Measurements from ENCODE around the gene ZNF77.

ZNF77 gene

GRCh38 chr19:2923510-2923909, 21.3 kb downstream of the ZNF77 start:
- Histone ChIP-seq H4K20me1 (ENCODE audit: insufficient read depth, low read length) (no peaks in the 10 kb centered on the region), H3K4me3 (ENCODE audit: low read depth, low read length, poor library complexity, severe bottlenecking) (no peak overlapping the region), H3K36me3 (ENCODE audit: insufficient read depth, low read length) (no peaks in the 10 kb centered on the region), H3K9me2 (ENCODE audit: low read depth, low read length) (no peaks in the 10 kb centered on the region), H3K9ac (ENCODE audit: low read length) (no peak overlapping the region), H3K79me2 (ENCODE audit: insufficient read depth, low read length) (no peaks in the 10 kb centered on the region), H3K27me3 (ENCODE audit: insufficient read depth, low read length) (0 out of 2 replicates have a peak, but pooled peaks cover 4% of the 10 kb centered on the region), H3K4me1 (ENCODE audit: insufficient read depth, low read length, severe bottlenecking) (no peaks in the 10 kb centered on the region), H3K4me2 (ENCODE audit: low read length) (no peak overlapping the region), H3K9me3 (ENCODE audit: low read length) (no peaks in the 10 kb centered on the region), H2AFZ (ENCODE audit: low read length) (no peak overlapping the region), H3K27ac (ENCODE audit: low read depth, low read length, poor library complexity, severe bottlenecking) (no peak overlapping the region), H3F3A (ENCODE audit: insufficient read depth, low read length) (no peaks in the 10 kb centered on the region)
- TF ChIP-seq CTCF (IDR thresholded peaks at IDR 0.05; ENCODE audit: low read length) (no peak), EZH2 (IDR thresholded peaks at IDR 0.05; ENCODE audit: borderline replicate concordance, low read length) (no peak)

- Histone ChIP-seq H3K4me2 (ENCODE audit: low read length) (no peak overlapping the region), H3K4me1 (ENCODE audit: insufficient read depth, low read length, severe bottlenecking) (no peaks in the 10 kb centered on the region), H3F3A (ENCODE audit: insufficient read depth, low read length) (no peaks in the 10 kb centered on the region), H2AFZ (ENCODE audit: low read length) (no peak overlapping the region), H3K9me3 (ENCODE audit: low read length) (peaks cover 3% of the 10 kb centered on the region; the same call in 1 of the 2 replicates), H3K27ac (ENCODE audit: low read depth, low read length, poor library complexity, severe bottlenecking) (no peak overlapping the region), H3K79me2 (ENCODE audit: insufficient read depth, low read length) (no peaks in the 10 kb centered on the region), H3K9me2 (ENCODE audit: low read depth, low read length) (no peaks in the 10 kb centered on the region), H3K27me3 (ENCODE audit: insufficient read depth, low read length) (0 out of 2 replicates have a peak, but pooled peaks cover 4% of the 10 kb centered on the region), H3K4me3 (ENCODE audit: low read depth, low read length, poor library complexity, severe bottlenecking) (no peak overlapping the region), H3K36me3 (ENCODE audit: insufficient read depth, low read length) (no peaks in the 10 kb centered on the region), H3K9ac (ENCODE audit: low read length) (no peak overlapping the region), H4K20me1 (ENCODE audit: insufficient read depth, low read length) (no peaks in the 10 kb centered on the region)
- no peak for TF ChIP-seq CTCF (IDR thresholded peaks at IDR 0.05; ENCODE audit: low read length)
- no peak for TF ChIP-seq EZH2 (IDR thresholded peaks at IDR 0.05; ENCODE audit: borderline replicate concordance, low read length)
Observed at GRCh38 chr19:2922987-2923386, 21.8 kb downstream of the ZNF77 start.

- H3K79me2 ChIP-seq (ENCODE audit: insufficient read depth, low read length) = no peaks in the 10 kb centered on the region
- H3K9me3 ChIP-seq (ENCODE audit: low read length) = peaks cover 4% of the 10 kb centered on the region; the same call in 1 of the 2 replicates
- H3K9me2 ChIP-seq (ENCODE audit: low read depth, low read length) = no peaks in the 10 kb centered on the region
Observed at GRCh38 chr19:2917275-2918184, 27.2 kb downstream of the ZNF77 start.

More at GRCh38 chr19:2917275-2918184, 27.2 kb downstream of the ZNF77 start:
- H3K27ac ChIP-seq (ENCODE audit: low read depth, low read length, poor library complexity, severe bottlenecking) = no peak overlapping the region
- TF ChIP-seq EZH2 (IDR thresholded peaks at IDR 0.05; ENCODE audit: borderline replicate concordance, low read length) (no peak), CTCF (IDR thresholded peaks at IDR 0.05; ENCODE audit: low read length) (no peak)
- H3F3A ChIP-seq (ENCODE audit: insufficient read depth, low read length) = no peaks in the 10 kb centered on the region
- peaks cover 4% of the 10 kb centered on the region; the same call in 1 of the 2 replicates for H3K27me3 ChIP-seq (ENCODE audit: insufficient read depth, low read length)
- H3K4me2 ChIP-seq (ENCODE audit: low read length) = no peak overlapping the region
- no peaks in the 10 kb centered on the region for H3K4me1 ChIP-seq (ENCODE audit: insufficient read depth, low read length, severe bottlenecking)
- no peak overlapping the region for H3K4me3 ChIP-seq (ENCODE audit: low read depth, low read length, poor library complexity, severe bottlenecking)
- no peaks in the 10 kb centered on the region; the same call in 1 of the 2 replicates for H3K36me3 ChIP-seq (ENCODE audit: insufficient read depth, low read length)
- H3K9ac ChIP-seq (ENCODE audit: low read length) = no peak overlapping the region
- no peak overlapping the region for H2AFZ ChIP-seq (ENCODE audit: low read length)
- H4K20me1 ChIP-seq (ENCODE audit: insufficient read depth, low read length) = no peaks in the 10 kb centered on the region

Data from OCI-LY1 (cell line).